Measurements from ENCODE around the gene PLCL1. TPM values are rescaled to one million over a fixed set of nuclear protein-coding genes. Genes with fewer than 3 reads are reported as not detected.

The PLCL1 gene
- total RNA-seq, 2 donors from 2014 or later = 6.7 to 6.8 TPM

DNA sequence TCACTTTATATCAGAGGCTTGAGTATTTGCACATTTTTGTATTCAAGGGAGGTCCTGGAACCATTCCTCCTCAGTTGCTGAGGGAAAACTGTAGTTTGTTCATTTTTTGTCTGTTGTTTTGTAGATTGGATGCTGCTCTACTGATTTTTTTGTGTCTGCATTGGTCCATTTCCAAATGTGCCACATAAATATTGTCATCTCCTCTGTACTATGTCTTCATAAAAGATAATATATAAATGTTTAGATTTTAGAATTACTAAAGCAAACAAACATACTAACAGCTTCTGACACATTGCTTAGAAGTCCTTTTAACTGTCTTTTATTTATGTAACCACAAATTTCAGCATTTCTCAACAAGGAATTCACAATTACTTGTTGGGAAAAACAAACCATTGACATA lies 356.8 kb downstream of the PLCL1 start:
- H3K27ac ChIP-seq = no peak overlapping the region
- no peak overlapping the region for H3K4me3 ChIP-seq
- no peak for DNase-seq (ENCODE audit: low spot score)
- H3K4me1 ChIP-seq (replicated peaks) = no peaks in the 10 kb centered on the region
- intact Hi-C loops (cut with DNase I) = no loop called here
- H3K36me3 ChIP-seq = no peaks in the 10 kb centered on the region
- no peak for TF ChIP-seq POLR2A (IDR thresholded peaks at IDR 0.05)
- no peaks in the 10 kb centered on the region for H3K9me3 ChIP-seq
- H3K27me3 ChIP-seq (replicated peaks; ENCODE audit: insufficient read depth) = no peaks in the 10 kb centered on the region

DNA sequence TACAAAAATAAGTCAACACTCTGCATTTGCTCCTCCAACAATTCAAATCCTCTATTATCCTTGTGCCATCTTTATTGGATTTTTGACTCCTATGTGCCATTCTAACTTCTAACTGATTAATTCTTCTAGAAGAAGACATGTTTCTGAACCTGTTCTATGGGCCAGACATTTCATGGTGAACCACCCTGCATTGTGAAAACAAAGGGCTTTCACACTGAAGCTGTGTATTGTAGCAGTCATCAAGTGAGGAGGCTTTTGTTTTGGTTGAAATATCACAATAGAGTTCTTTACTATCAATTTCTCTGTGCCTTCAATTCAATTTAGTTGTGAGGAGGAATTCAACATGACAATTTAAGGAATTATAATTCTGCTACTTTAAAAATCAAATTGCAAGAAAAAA lies 357.9 kb downstream of the PLCL1 start:
- TF ChIP-seq, protein P1, sequence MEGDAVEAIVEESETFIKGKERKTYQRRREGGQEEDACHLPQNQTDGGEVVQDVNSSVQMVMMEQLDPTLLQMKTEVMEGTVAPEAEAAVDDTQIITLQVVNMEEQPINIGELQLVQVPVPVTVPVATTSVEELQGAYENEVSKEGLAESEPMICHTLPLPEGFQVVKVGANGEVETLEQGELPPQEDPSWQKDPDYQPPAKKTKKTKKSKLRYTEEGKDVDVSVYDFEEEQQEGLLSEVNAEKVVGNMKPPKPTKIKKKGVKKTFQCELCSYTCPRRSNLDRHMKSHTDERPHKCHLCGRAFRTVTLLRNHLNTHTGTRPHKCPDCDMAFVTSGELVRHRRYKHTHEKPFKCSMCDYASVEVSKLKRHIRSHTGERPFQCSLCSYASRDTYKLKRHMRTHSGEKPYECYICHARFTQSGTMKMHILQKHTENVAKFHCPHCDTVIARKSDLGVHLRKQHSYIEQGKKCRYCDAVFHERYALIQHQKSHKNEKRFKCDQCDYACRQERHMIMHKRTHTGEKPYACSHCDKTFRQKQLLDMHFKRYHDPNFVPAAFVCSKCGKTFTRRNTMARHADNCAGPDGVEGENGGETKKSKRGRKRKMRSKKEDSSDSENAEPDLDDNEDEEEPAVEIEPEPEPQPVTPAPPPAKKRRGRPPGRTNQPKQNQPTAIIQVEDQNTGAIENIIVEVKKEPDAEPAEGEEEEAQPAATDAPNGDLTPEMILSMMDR (IDR thresholded peaks at IDR 0.05) = no peak
- no peak for TF ChIP-seq POLR2A (IDR thresholded peaks at IDR 0.05)
- no peak for DNase-seq (ENCODE audit: low spot score)
- H3K36me3 ChIP-seq = no peaks in the 10 kb centered on the region
- H3K27ac ChIP-seq = no peak overlapping the region
- no peak overlapping the region for H3K4me3 ChIP-seq
- no peaks in the 10 kb centered on the region for H3K4me1 ChIP-seq (replicated peaks)
- H3K9me3 ChIP-seq = no peaks in the 10 kb centered on the region
- intact Hi-C loops (cut with DNase I) = no loop called here
- H3K27me3 ChIP-seq (replicated peaks; ENCODE audit: insufficient read depth) = no peaks in the 10 kb centered on the region

DNA sequence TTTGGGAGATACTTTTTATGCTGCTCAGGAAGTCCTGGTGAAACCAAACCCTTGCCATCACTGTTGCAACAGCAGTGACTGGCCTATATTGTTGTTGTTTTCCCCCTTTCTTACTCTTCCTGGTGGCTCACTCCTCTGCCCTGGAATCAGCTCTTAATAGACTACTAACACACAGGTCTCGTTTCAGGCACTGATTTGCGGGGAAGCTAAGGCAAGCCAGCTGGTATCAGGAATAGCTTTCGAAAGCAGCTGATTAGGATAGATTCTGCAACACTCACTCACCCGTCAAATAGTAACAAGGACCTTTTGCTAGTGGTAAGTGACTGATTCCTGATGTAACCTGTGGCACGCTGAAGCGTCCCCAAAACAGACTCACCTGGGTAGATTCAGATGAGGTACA lies 360.4 kb downstream of the PLCL1 start:
- WGBS = 84% methylated on average over 6 of the region's 6 CpGs
- H3K4me3 ChIP-seq = no peak overlapping the region
- no peaks in the 10 kb centered on the region for H3K36me3 ChIP-seq
- no peaks in the 10 kb centered on the region for H3K27me3 ChIP-seq (replicated peaks; ENCODE audit: insufficient read depth)
- intact Hi-C loops (cut with DNase I) = no loop called here
- H3K9me3 ChIP-seq = no peaks in the 10 kb centered on the region
- no peaks in the 10 kb centered on the region for H3K4me1 ChIP-seq (replicated peaks)
- no peak overlapping the region for H3K27ac ChIP-seq
- TF ChIP-seq, protein P1 (IDR thresholded peaks at IDR 0.05) = no peak
- no peak for DNase-seq (ENCODE audit: low spot score)

GRCh38 chr2:198165289-198165688 lies 360.9 kb downstream of the PLCL1 start:
- Histone ChIP-seq H3K4me3 (no peak overlapping the region), H3K27ac (no peak overlapping the region), H3K36me3 (no peaks in the 10 kb centered on the region), H3K9me3 (no peaks in the 10 kb centered on the region), H3K4me1 (replicated peaks) (no peaks in the 10 kb centered on the region), H3K27me3 (replicated peaks; ENCODE audit: insufficient read depth) (no peaks in the 10 kb centered on the region)
- intact Hi-C loops (cut with DNase I) = no loop called here
- TF ChIP-seq, protein P1 (IDR thresholded peaks at IDR 0.05) = no peak
- TF ChIP-seq POLR2A (IDR thresholded peaks at IDR 0.05) (no peak), POLR2AphosphoS5 (IDR thresholded peaks at IDR 0.05) (no peak)
- 88% methylated on average over 4 of the region's 4 CpGs for WGBS
- no peak for DNase-seq (ENCODE audit: low spot score)

- WGBS = 80% methylated on average over 2 of the region's 2 CpGs
- no peak for TF ChIP-seq POLR2AphosphoS5 (IDR thresholded peaks at IDR 0.05)
- TF ChIP-seq, protein P1 (IDR thresholded peaks at IDR 0.05) = no peak
- TF ChIP-seq POLR2A (IDR thresholded peaks at IDR 0.05) = no peak
- Histone ChIP-seq H3K27me3 (replicated peaks; ENCODE audit: insufficient read depth) (no peaks in the 10 kb centered on the region), H3K4me1 (replicated peaks) (no peaks in the 10 kb centered on the region), H3K4me3 (no peak overlapping the region), H3K27ac (no peak overlapping the region), H3K9me3 (no peaks in the 10 kb centered on the region), H3K36me3 (no peaks in the 10 kb centered on the region)
- DNase-seq (ENCODE audit: low spot score) = no peak
- intact Hi-C loops (cut with DNase I) = no loop called here
These were observed 363.0 kb downstream of the PLCL1 start for GRCh38 chr2:198167346-198167745.

- Histone ChIP-seq H3K9me3 (no peaks in the 10 kb centered on the region), H3K4me1 (replicated peaks) (no peaks in the 10 kb centered on the region), H3K27me3 (replicated peaks; ENCODE audit: insufficient read depth) (no peaks in the 10 kb centered on the region), H3K27ac (no peak overlapping the region), H3K36me3 (no peaks in the 10 kb centered on the region), H3K4me3 (no peak overlapping the region)
- intact Hi-C loops (cut with DNase I) = no loop called here
- no peak for DNase-seq (ENCODE audit: low spot score)
- TF ChIP-seq, protein P1 (IDR thresholded peaks at IDR 0.05) = no peak
- TF ChIP-seq POLR2AphosphoS5 (IDR thresholded peaks at IDR 0.05) (no peak), POLR2A (IDR thresholded peaks at IDR 0.05) (no peak)
- WGBS = 91% methylated on average over 1 of the region's 1 CpG
These were observed 364.3 kb downstream of the PLCL1 start for GRCh38 chr2:198168651-198169050.

Measured in prostate gland (tissue), 2 donors.